NB4 (cell line): Measurements from ENCODE around the gene BCL11A.

Source experiments
- MAX ChIP-seq: IDR thresholded peaks from 2 replicates; pipeline ENCODE4 v1.6.1; 2011; ENCODE audit warnings: low read depth, low read length
- POLR2A ChIP-seq: IDR thresholded peaks from 2 replicates; pipeline ENCODE4 v1.6.1; 2011; ENCODE audit warnings: mild to moderate bottlenecking; ENCODE audit not compliant: insufficient read length; ENCODE audit errors: extremely low read depth
- TF ChIP-seq, protein P1 (sequence below): IDR thresholded peaks from one replicate; pipeline ENCODE4 v1.5.1; 2012; ENCODE audit warnings: low read depth, low read length

DNA sequence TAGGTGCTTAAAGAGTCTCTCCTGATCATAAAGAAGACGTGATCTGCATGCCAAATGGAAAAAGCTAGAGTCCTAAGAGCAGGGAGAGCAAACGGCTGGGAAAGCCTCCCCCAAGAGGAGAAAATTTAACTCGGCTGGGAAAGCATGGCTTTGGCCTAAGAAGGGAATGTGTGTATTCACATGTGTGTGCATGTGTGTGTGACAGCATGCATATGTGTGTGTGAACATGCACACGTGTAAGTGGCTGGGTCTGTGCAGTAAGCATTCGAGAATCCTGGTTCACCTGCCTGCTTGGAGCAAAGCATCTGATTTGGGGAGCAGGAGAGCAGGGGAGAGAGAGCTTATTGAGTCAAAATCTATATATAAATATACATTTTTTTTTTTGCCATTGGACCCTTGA is 30.1 kb upstream of the BCL11A start:
- TF ChIP-seq POLR2A: no peak
- TF ChIP-seq, protein P1, sequence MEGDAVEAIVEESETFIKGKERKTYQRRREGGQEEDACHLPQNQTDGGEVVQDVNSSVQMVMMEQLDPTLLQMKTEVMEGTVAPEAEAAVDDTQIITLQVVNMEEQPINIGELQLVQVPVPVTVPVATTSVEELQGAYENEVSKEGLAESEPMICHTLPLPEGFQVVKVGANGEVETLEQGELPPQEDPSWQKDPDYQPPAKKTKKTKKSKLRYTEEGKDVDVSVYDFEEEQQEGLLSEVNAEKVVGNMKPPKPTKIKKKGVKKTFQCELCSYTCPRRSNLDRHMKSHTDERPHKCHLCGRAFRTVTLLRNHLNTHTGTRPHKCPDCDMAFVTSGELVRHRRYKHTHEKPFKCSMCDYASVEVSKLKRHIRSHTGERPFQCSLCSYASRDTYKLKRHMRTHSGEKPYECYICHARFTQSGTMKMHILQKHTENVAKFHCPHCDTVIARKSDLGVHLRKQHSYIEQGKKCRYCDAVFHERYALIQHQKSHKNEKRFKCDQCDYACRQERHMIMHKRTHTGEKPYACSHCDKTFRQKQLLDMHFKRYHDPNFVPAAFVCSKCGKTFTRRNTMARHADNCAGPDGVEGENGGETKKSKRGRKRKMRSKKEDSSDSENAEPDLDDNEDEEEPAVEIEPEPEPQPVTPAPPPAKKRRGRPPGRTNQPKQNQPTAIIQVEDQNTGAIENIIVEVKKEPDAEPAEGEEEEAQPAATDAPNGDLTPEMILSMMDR: no peak
- TF ChIP-seq MAX: no peak
